OCI-LY1 (cell line): ENCODE results near the gene LPO.

Experiments
- H2AFZ ChIP-seq: fragments of 200-600 bp; sonication (generic), shearing (Covaris generic); 2 replicates; pipeline ENCODE4 v1.6.0; 2014; ENCODE audit warnings: antibody characterized with exemption, mild to moderate bottlenecking, low read length
- H3F3A ChIP-seq: fragments of 200-600 bp; sonication (generic), shearing (Covaris generic); 2 replicates; pipeline ENCODE4 v1.6.0; 2014; ENCODE audit warnings: mild to moderate bottlenecking, antibody characterized with exemption, low read length, moderate library complexity; ENCODE audit not compliant: insufficient read depth
- H3K27ac ChIP-seq: fragments of 200-600 bp; sonication (generic); 2 replicates; pipeline ENCODE4 v1.5.1; 2014; ENCODE audit warnings: low read length, mixed run types, mild to moderate bottlenecking, low read depth; ENCODE audit not compliant: poor library complexity, severe bottlenecking
- H3K27me3 ChIP-seq: fragments of 200-600 bp; sonication (generic); 2 replicates; pipeline ENCODE4 v1.6.0; 2014; ENCODE audit warnings: antibody characterized with exemption, mild to moderate bottlenecking, low read length, moderate library complexity; ENCODE audit not compliant: insufficient read depth
- H3K36me3 ChIP-seq: fragments of 200-600 bp; sonication (generic); 2 replicates; pipeline ENCODE4 v1.6.1; 2014; ENCODE audit warnings: mild to moderate bottlenecking, antibody characterized with exemption, low read length, moderate library complexity, mixed read lengths; ENCODE audit not compliant: insufficient read depth
- H3K4me1 ChIP-seq: fragments of 200-600 bp; sonication (generic); 2 replicates; pipeline ENCODE4 v1.5.1; 2014; ENCODE audit warnings: mild to moderate bottlenecking, low read length, moderate library complexity; ENCODE audit not compliant: insufficient read depth, severe bottlenecking
- H3K4me2 ChIP-seq: fragments of 200-600 bp; sonication (generic), shearing (Covaris generic); 2 replicates; pipeline ENCODE4 v1.6.1; 2014; ENCODE audit warnings: low read length
- H3K4me3 ChIP-seq: fragments of 200-600 bp; sonication (generic); 2 replicates; pipeline ENCODE4 v1.5.1; 2014; ENCODE audit warnings: low read length, low read depth, mild to moderate bottlenecking, mixed read lengths; ENCODE audit not compliant: poor library complexity, severe bottlenecking
- H3K79me2 ChIP-seq: fragments of 200-600 bp; shearing (Covaris generic); 2 replicates; pipeline ENCODE4 v1.6.1; 2016; ENCODE audit warnings: mixed run types, low read length, mixed read lengths; ENCODE audit not compliant: insufficient read depth
- H3K9ac ChIP-seq: fragments of 200-600 bp; sonication (generic), shearing (Covaris generic); 2 replicates; pipeline ENCODE4 v1.6.1; 2014; ENCODE audit warnings: mild to moderate bottlenecking, low read length, mixed read lengths
- H3K9me2 ChIP-seq: fragments of 200-600 bp; sonication (generic), shearing (Covaris generic); 2 replicates; pipeline ENCODE4 v1.6.1; 2014; ENCODE audit warnings: low read depth, mild to moderate bottlenecking, low read length, mixed read lengths
- H3K9me3 ChIP-seq: fragments of 200-600 bp; shearing (Covaris generic); 2 replicates; pipeline ENCODE4 v1.6.1; 2014; ENCODE audit warnings: low read length, mixed read lengths
- H4K20me1 ChIP-seq: fragments of 200-600 bp; sonication (generic), shearing (Covaris generic); 2 replicates; pipeline ENCODE4 v1.6.0; 2016; ENCODE audit warnings: mild to moderate bottlenecking, low read length; ENCODE audit not compliant: insufficient read depth
- CTCF ChIP-seq: fragments of 200-600 bp; sonication (generic), shearing (Covaris generic); IDR thresholded peaks from 2 replicates; pipeline ENCODE4 v1.5.1; 2017; ENCODE audit warnings: mild to moderate bottlenecking, antibody characterized with exemption, low read length, moderate library complexity, mixed read lengths
- EZH2 ChIP-seq: fragments of 200-600 bp; sonication (generic), shearing (Covaris generic); IDR thresholded peaks from 2 replicates; pipeline ENCODE4 v1.8.0; 2017; ENCODE audit warnings: borderline replicate concordance, mixed run types, mild to moderate bottlenecking, antibody characterized with exemption, low read length, moderate library complexity, mixed read lengths

LPO gene

GRCh38 chr17:58252141-58252540 lies 13.8 kb downstream of the LPO start:
- Histone ChIP-seq H3F3A (no peaks in the 10 kb centered on the region), H3K9ac (no peak overlapping the region), H3K4me3 (no peak overlapping the region), H3K4me2 (no peak overlapping the region), H4K20me1 (no peaks in the 10 kb centered on the region), H3K4me1 (peaks cover 4% of the 10 kb centered on the region), H3K36me3 (no peaks in the 10 kb centered on the region), H3K9me2 (no peaks in the 10 kb centered on the region), H3K79me2 (no peaks in the 10 kb centered on the region), H2AFZ (no peak overlapping the region), H3K9me3 (no peaks in the 10 kb centered on the region), H3K27ac (no peak overlapping the region), H3K27me3 (peaks cover 6% of the 10 kb centered on the region; the same call in 1 of the 2 replicates)
- TF ChIP-seq EZH2 (no peak), CTCF (no peak)

GRCh38 chr17:58253082-58253481 lies 14.7 kb downstream of the LPO start:
- Histone ChIP-seq H4K20me1 (no peaks in the 10 kb centered on the region), H3K79me2 (no peaks in the 10 kb centered on the region), H3K9me2 (no peaks in the 10 kb centered on the region), H3F3A (no peaks in the 10 kb centered on the region), H2AFZ (no peak overlapping the region), H3K9ac (no peak overlapping the region), H3K4me3 (no peak overlapping the region), H3K4me1 (peaks cover 4% of the 10 kb centered on the region), H3K27ac (no peak overlapping the region), H3K9me3 (no peaks in the 10 kb centered on the region), H3K4me2 (no peak overlapping the region), H3K27me3 (peaks cover 6% of the 10 kb centered on the region; the same call in 1 of the 2 replicates), H3K36me3 (no peaks in the 10 kb centered on the region)
- TF ChIP-seq CTCF (no peak), EZH2 (no peak)

GRCh38 chr17:58254803-58255202 lies 16.4 kb downstream of the LPO start:
- Histone ChIP-seq H3K9me2 (no peaks in the 10 kb centered on the region), H3K79me2 (no peaks in the 10 kb centered on the region), H2AFZ (no peak overlapping the region), H4K20me1 (no peaks in the 10 kb centered on the region), H3K4me3 (no peak overlapping the region), H3K27ac (no peak overlapping the region), H3F3A (no peaks in the 10 kb centered on the region), H3K27me3 (peaks cover 6% of the 10 kb centered on the region; the same call in 1 of the 2 replicates), H3K9me3 (no peaks in the 10 kb centered on the region), H3K4me1 (peaks cover 3% of the 10 kb centered on the region), H3K9ac (no peak overlapping the region), H3K36me3 (no peaks in the 10 kb centered on the region), H3K4me2 (no peak overlapping the region)
- TF ChIP-seq CTCF (peak; percentile 31), EZH2 (no peak)
